Naive thymus-derived CD4-positive, alpha-beta T cell (primary cell): ENCODE measurements around the gene BLVRB. TPM values are rescaled to one million over a fixed set of nuclear protein-coding genes. Genes with fewer than 3 reads are reported as not detected.

Source experiments
- ATAC-seq: fragments of 150-1000 bp; cut with Tn5 transposase; 2 replicates; pipeline ENCODE4 v1.10.0; 2021; ENCODE audit warnings: mild to moderate bottlenecking, moderate library complexity
- CTCF ChIA-PET: fragments of 350-600 bp; sonication (Branson Sonifier 250); formaldehyde crosslinking; loops from one replicate; lab custom pipeline; 2021; ENCODE audit warnings: antibody characterized with exemption; lab: Charles Lee
- POLR2A ChIA-PET: fragments of 350-600 bp; sonication (Branson Sonifier 250); formaldehyde crosslinking; loops from one replicate; lab custom pipeline; 2021; ENCODE audit warnings: antibody characterized with exemption, inconsistent platforms; lab: Charles Lee
- DNase-seq, 9 donors: peaks; one replicate each; pipeline versions ENCODE4 v3.0.0 to v3.0.0-alpha.2; 2020 to 2022; ENCODE audit warnings: mixed read lengths in 1 of 9
- H3K27ac ChIP-seq: one replicate; pipeline ENCODE4 v1.7.0; 2013; ENCODE audit warnings: mild to moderate bottlenecking, low read depth, low read length, moderate library complexity
- H3K27me3 ChIP-seq, 2 donors: one replicate each; pipeline ENCODE4 v1.7.0; 2013; ENCODE audit warnings: low read length in 2 of 2, mild to moderate bottlenecking in 2 of 2, moderate library complexity in 2 of 2; ENCODE audit not compliant: control insufficient read depth in 2 of 2, insufficient read depth in 2 of 2
- H3K36me3 ChIP-seq, 3 experiments: 1 replicate in 2 of 3; 2 replicates in 1 of 3; pipeline ENCODE4 v1.7.0; 2013; ENCODE audit warnings: low read length in 3 of 3, mild to moderate bottlenecking in 3 of 3, moderate library complexity in 1 of 3; ENCODE audit not compliant: insufficient read depth in 3 of 3, control insufficient read depth in 2 of 3
- H3K4me1 ChIP-seq, 2 donors: one replicate each; pipeline ENCODE4 v1.7.0; 2013; ENCODE audit warnings: low read length in 2 of 2, mild to moderate bottlenecking in 2 of 2, moderate library complexity in 1 of 2; ENCODE audit not compliant: control insufficient read depth in 2 of 2, insufficient read depth in 2 of 2
- H3K4me3 ChIP-seq: 2 replicates; pipeline ENCODE4 v1.7.0; 2013; ENCODE audit warnings: mild to moderate bottlenecking, low read length
- H3K9me3 ChIP-seq, 3 experiments: 1 replicate in 2 of 3; 2 replicates in 1 of 3; pipeline ENCODE4 v1.7.0; 2013; ENCODE audit warnings: low read length in 3 of 3; ENCODE audit not compliant: control insufficient read depth in 2 of 3
- H3K27ac Mint-ChIP-seq, 9 donors: one replicate each; pipeline ENCODE4 v1.8.0; 2020 to 2022; ENCODE audit warnings: mixed read lengths in 9 of 9, mild to moderate bottlenecking in 8 of 9, moderate library complexity in 5 of 9, inconsistent platforms in 2 of 9
- H3K27me3 Mint-ChIP-seq, 5 donors: one replicate each; pipeline ENCODE4 v1.8.0; 2021 to 2022; ENCODE audit warnings: mixed read lengths in 5 of 5, mild to moderate bottlenecking in 1 of 5
- H3K36me3 Mint-ChIP-seq, 5 donors: one replicate each; pipeline ENCODE4 v1.8.0; 2020 to 2022; ENCODE audit warnings: mixed read lengths in 5 of 5, mild to moderate bottlenecking in 3 of 5, inconsistent platforms in 1 of 5
- H3K4me1 Mint-ChIP-seq, 7 donors: one replicate each; pipeline ENCODE4 v1.8.0; 2020 to 2022; ENCODE audit warnings: mixed read lengths in 7 of 7, mild to moderate bottlenecking in 3 of 7, inconsistent platforms in 1 of 7
- H3K4me3 Mint-ChIP-seq, 10 donors: one replicate each; pipeline ENCODE4 v1.8.0; 2020 to 2022; ENCODE audit warnings: mild to moderate bottlenecking in 10 of 10, mixed read lengths in 10 of 10, moderate library complexity in 6 of 10, inconsistent platforms in 2 of 10
- H3K9me3 Mint-ChIP-seq, 11 donors: one replicate each; pipeline ENCODE4 v1.8.0; 2020 to 2022; ENCODE audit warnings: mixed read lengths in 11 of 11, mild to moderate bottlenecking in 4 of 11, inconsistent platforms in 1 of 11, moderate library complexity in 1 of 11
- intact Hi-C, 2 donors: fragments of 100-400 bp; cut with micrococcal nuclease; formaldehyde crosslinking; loops; one replicate each; pipeline ENCODE4 v1.15.1; 2023
- polyA plus RNA-seq, 2 donors: library from polyadenylated mRNA; unstranded; fragments of 300-500 nt; fragmentation: Illumina TruSeq; gene quantifications; one replicate each; pipeline ENCODE4 v1.2.3, GENCODE V29; 2021
- total RNA-seq, 6 experiments: library from RNA in 5 of 6; stranded (reverse) in 5 of 6; gene quantifications; 1 replicate in 5 of 6; 2 replicates in 1 of 6; pipeline ENCODE4 v1.2.3 and lab custom pipeline; 2021 to 2026

Gene BLVRB
- total and polyA plus RNA-seq, 7 experiments from 2014 or later: 11.0 to 42.2 (median 14.3) TPM

DNA sequence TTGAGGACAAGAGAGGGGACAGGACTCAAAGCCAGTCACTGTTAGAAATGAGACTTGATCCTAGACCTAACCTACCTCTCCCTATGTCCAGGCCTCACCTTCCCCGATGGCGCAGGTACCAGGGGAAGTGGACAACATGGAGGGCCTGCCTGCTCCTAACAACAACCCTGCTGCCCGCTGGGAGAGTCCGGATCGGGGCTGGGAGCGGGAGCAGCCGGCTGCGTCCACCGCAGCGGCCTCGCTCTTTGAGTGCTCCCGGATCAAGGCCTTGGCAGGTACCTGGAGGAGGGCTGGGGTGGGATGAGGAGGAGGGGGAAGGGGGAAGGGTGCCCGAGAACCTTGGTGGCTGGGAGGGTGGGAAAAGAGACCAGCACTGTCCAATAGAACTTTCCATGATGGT is 7.0 kb upstream of the BLVRB start:
- Mint-ChIP-seq H3K9me3 (no peaks in the 10 kb centered on the region), H3K4me3 (no peak overlapping the region), H3K4me1 (peaks cover 0 to 3% (median 0%) of the 10 kb centered on the region in 7 donors), H3K36me3 (no peaks in the 10 kb centered on the region), H3K27ac (no peak overlapping the region), H3K27me3 (peaks cover 0 to 17% (median 0%) of the 10 kb centered on the region in 5 donors)
- ATAC-seq (no peak), DNase-seq (no peak)
- Histone ChIP-seq H3K36me3 (no peaks in the 10 kb centered on the region), H3K27me3 (peaks cover 3% of the 10 kb centered on the region in 2 donors), H3K27ac (no peak overlapping the region), H3K4me1 (no peaks in the 10 kb centered on the region), H3K9me3 (no peaks in the 10 kb centered on the region), H3K4me3 (no peak overlapping the region)
- intact Hi-C loops: no loop called here
- ChIA-PET CTCF (no interaction called here), POLR2A (no interaction called here)

DNA sequence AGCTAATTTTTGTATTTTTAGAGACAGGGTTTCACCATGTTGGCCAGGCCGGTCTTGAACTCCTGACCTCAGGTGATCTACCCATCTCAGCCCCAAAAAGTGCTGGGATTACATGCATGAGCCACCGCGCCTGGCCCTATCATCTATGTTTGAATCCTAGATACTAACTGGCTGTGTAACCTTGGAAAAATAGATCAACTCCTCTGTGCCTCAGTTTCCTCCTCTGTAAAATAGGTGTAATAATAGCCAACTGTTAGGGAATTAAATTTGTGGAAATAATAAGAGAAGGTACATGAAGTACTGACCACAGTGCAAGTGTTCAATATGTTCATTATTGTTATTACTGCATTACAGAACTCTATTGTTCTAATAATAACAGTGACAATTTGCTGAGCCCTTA is 5.6 kb upstream of the BLVRB start:
- no peak for ATAC-seq
- H3K4me3 ChIP-seq: no peak overlapping the region
- Mint-ChIP-seq H3K36me3 (peaks cover 0 to 6% (median 0%) of the 10 kb centered on the region in 5 donors), H3K27ac (no peak overlapping the region), H3K4me3 (no peak overlapping the region), H3K27me3 (peaks cover 6 to 25% (median 7%) of the 10 kb centered on the region in 5 donors), H3K9me3 (no peaks in the 10 kb centered on the region), H3K4me1 (peaks cover 6 to 10% (median 7%) of the 10 kb centered on the region in 7 donors)
- intact Hi-C loops: no loop called here
- peaks cover 0 to 6% of the 10 kb centered on the region in 2 donors for H3K4me1 ChIP-seq
- DNase-seq: no peak
- no peaks in the 10 kb centered on the region for H3K36me3 ChIP-seq
- ChIA-PET POLR2A (no interaction called here), CTCF (interaction anchor here (0.7 kb wide), 1 partner anchor 306 kb away, joined by 4 read pairs; no protein-coding TSS in a partner anchor)
- H3K27me3 ChIP-seq: peaks cover 3 to 4% of the 10 kb centered on the region in 2 donors
- H3K27ac ChIP-seq: no peak overlapping the region
- no peaks in the 10 kb centered on the region for H3K9me3 ChIP-seq

DNA sequence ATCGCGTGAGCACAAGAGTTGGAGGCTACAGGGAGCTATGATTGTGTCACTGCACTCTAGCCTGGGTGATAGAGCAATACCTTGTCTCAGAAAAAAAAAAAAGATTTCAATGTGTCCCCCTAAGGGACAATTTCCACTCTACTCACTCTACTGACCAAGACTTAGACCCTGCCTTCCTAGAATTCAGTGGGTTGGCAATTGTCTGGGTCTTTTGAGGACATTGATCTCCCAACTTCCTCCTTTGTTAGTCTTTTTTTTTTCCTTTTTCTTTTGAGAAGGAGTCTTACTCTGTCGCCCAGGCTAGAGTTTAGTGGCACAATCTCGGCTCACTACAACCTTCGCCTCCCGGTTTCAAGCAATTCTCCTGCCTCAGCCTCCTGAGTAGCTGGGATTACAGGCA is 3.5 kb upstream of the BLVRB start:
- ATAC-seq (no peak), DNase-seq (no peak)
- Histone ChIP-seq H3K4me3 (no peak overlapping the region), H3K4me1 (peaks cover 0 to 7% of the 10 kb centered on the region in 2 donors), H3K27me3 (peaks cover 3 to 4% of the 10 kb centered on the region in 2 donors), H3K36me3 (no peaks in the 10 kb centered on the region), H3K9me3 (no peaks in the 10 kb centered on the region), H3K27ac (no peak overlapping the region)
- Mint-ChIP-seq H3K27ac (no peak overlapping the region), H3K4me1 (peaks cover 13 to 27% (median 23%) of the 10 kb centered on the region in 7 donors), H3K9me3 (no peaks in the 10 kb centered on the region), H3K4me3 (peak overlapping the region in 3 of 10 donors; percentile 14 to 60 (median 14)), H3K27me3 (peaks cover 6 to 28% (median 7%) of the 10 kb centered on the region in 5 donors), H3K36me3 (peaks cover 0 to 6% (median 0%) of the 10 kb centered on the region in 5 donors)
- intact Hi-C loops: loop anchor here (5.0 to 10.0 kb wide), 5 partner anchors 143 to 1813 kb away; partner anchors contain the start of genes COQ8B (in 2 of the 2), ITPKC (in 2 of the 2) and HNRNPUL1 (in 1 of the 2)
- CTCF ChIA-PET: no interaction called here
- POLR2A ChIA-PET: interaction anchor here (1.0 kb wide), 1 partner anchor 26 kb away, joined by 3 read pairs; no protein-coding TSS in a partner anchor

DNA sequence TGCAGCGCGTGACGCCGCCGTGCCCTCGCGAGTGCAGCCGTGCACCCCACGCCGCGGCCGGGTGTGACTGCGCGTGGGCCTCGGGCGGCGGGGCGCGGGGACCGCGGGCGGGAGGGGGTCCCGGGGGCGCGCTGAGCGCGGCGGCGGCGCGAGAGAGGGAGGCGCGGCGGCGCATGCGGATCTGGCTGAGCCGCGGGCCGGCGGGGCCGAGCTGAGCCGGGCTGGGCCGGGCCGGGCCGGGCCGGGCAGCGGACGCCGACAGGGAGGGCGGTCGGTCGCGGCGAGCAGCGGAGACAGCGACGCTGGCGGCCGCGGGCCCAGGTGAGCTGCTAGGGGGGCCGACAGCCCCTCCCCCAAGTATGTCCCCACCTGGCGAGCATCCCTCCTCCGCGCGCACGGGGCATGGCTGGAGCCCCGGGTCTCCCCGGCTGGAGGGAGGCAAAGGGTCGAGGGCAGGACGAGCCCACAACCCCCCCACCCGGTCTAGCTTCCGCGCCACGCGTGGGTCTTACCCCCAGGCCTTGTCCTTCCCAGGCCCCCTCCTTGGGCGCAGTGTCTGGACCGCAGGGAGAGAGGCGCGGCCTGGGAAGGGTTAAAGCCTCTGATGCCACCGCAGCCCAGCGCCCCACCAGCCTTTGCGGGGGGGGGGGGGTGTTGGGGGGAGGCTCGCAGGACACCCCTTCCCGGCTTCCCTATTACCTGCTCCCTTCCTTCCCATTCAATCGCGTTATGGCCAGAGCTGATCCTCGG is 1.6 kb upstream of the BLVRB start, which contains the start of gene SPTBN4:
Gene SPTBN4 (plus strand): TSS at position 17 of the 750 bp plus-strand sequence. CDS start 5,621 bp downstream, outside the sequence.
- Histone ChIP-seq H3K27me3 (peaks cover 3 to 4% of the 10 kb centered on the region in 2 donors), H3K36me3 (no peaks in the 10 kb centered on the region), H3K27ac (peak within 1 kb of the TSS; percentile 50), H3K9me3 (no peaks in the 10 kb centered on the region), H3K4me1 (peaks cover 0 to 7% of the 10 kb centered on the region in 2 donors), H3K4me3 (peak within 1 kb of the TSS; percentile 44)
- Mint-ChIP-seq H3K4me3 (peak within 1 kb of the TSS; percentile 83 to 95 (median 86)), H3K4me1 (peaks cover 13 to 27% (median 23%) of the 10 kb centered on the region in 7 donors), H3K9me3 (peaks cover 0 to 2% (median 0%) of the 10 kb centered on the region in 11 donors), H3K27me3 (peaks cover 6 to 28% (median 7%) of the 10 kb centered on the region in 5 donors), H3K27ac (peak within 1 kb of the TSS; percentile 70 to 94 (median 86)), H3K36me3 (peaks cover 0 to 6% (median 0%) of the 10 kb centered on the region in 5 donors)
- no peak for ATAC-seq
- ChIA-PET CTCF (interaction anchor here (5.7 kb wide), 1 partner anchor 46 kb away, joined by 33 read pairs; no protein-coding TSS in a partner anchor), POLR2A (interaction anchor here (0.5 to 4.5 kb wide), 4 partner anchors 24 to 258 kb away, joined by 4 to 47 read pairs (median 15); partner anchors contain the start of gene SERTAD3)
- intact Hi-C loops: loop anchor here (1.0 to 10.0 kb wide), 8 partner anchors 62 to 1815 kb away; partner anchors contain the start of genes COQ8B (in 2 of the 2), ITPKC (in 2 of the 2), C19orf47 (in 1 of the 2) and HNRNPUL1 (in 1 of the 2)
- peak in 2 of 9 donors; percentile 5 to 17 for DNase-seq

DNA sequence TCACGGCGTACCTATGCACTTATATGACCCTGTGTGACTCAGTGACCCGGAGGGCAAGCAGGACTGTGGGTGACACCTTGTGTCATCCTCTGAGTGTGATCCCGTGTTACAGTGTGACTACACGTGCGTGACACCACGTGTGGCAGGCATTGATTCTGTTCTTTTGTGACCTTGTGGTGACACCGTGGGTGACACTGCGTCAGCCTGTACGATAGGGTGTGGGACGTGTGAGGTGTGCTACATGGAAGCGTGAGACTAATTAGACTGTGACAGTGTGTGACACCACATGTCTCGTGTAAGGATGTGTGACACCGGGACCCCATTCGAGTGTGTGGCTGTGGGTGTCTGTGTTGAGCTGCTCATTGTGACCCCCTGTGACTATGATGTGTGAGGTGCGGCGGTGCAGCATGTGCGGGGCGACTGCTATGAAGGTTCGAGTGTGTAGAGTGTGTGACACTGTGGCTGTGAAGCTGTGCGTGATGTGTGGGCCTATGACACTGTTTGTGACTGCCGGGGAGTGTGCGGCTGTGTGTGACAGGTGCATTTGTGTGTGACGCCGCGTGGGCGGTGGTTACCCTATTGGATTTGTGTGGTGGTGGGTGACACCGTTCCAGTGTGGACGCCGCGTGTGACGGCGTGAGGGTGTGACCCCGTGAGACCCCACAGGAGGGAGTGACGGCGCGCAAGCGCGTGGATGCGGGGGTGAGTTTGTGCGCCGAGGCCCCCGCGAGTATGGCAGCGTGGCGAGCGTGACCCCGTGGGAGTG is 857 bp upstream of the BLVRB start:
- Mint-ChIP-seq H3K36me3 (peaks cover 0 to 6% (median 0%) of the 10 kb centered on the region in 5 donors), H3K4me1 (peaks cover 18 to 27% (median 25%) of the 10 kb centered on the region in 7 donors), H3K9me3 (peaks cover 0 to 2% (median 0%) of the 10 kb centered on the region in 11 donors), H3K27me3 (peaks cover 6 to 28% (median 7%) of the 10 kb centered on the region in 5 donors), H3K4me3 (peak overlapping the region; percentile 83 to 95 (median 86)), H3K27ac (peak overlapping the region; percentile 58 to 94 (median 86))
- CTCF ChIA-PET: interaction anchor here (0.6 to 5.7 kb wide), 5 partner anchors 20 to 168 kb away, joined by 3 to 33 read pairs (median 5); partner anchors contain the start of gene SERTAD1
- no peaks in the 10 kb centered on the region for H3K36me3 ChIP-seq
- intact Hi-C loops: loop anchor here (1.0 to 10.0 kb wide), 8 partner anchors 63 to 1816 kb away; partner anchors contain the start of genes COQ8B (in 2 of the 2), ITPKC (in 2 of the 2), C19orf47 (in 1 of the 2) and HNRNPUL1 (in 1 of the 2)
- H3K4me1 ChIP-seq: peaks cover 0 to 7% of the 10 kb centered on the region in 2 donors
- POLR2A ChIA-PET: interaction anchor here (0.5 to 4.5 kb wide), 11 partner anchors 8 to 257 kb away, joined by 3 to 47 read pairs (median 4); partner anchors contain the start of genes C19orf47, PLD3, SERTAD1 and SERTAD3
- H3K9me3 ChIP-seq: no peaks in the 10 kb centered on the region
- H3K27me3 ChIP-seq: peaks cover 3 to 4% of the 10 kb centered on the region in 2 donors
- peak overlapping the region; percentile 50 for H3K27ac ChIP-seq
- DNase-seq (peak in 2 of 9 donors; percentile 77 to 84), ATAC-seq (peak; percentile 66)
- H3K4me3 ChIP-seq: peak overlapping the region; percentile 44
